PC-9 (cell line): ENCODE measurements around the gene SYT1.

Experiments
- CTCF ChIP-seq: fragments of 200-600 bp; sonication (generic); conservative IDR thresholded peaks from 2 replicates; pipeline ENCODE4 v1.6.1; 2017; ENCODE audit warnings: mixed run types, antibody characterized with exemption, mild to moderate bottlenecking, moderate library complexity
- EZH2 ChIP-seq: fragments of 200-600 bp; sonication (generic); IDR thresholded peaks from 2 replicates; pipeline ENCODE4 v1.8.0; 2017; ENCODE audit warnings: antibody characterized with exemption, low read depth

GRCh38 chr12:79487386-79488110 lies 623.0 kb downstream of the SYT1 start:
- TF ChIP-seq CTCF = no peak
- no peak for TF ChIP-seq EZH2
